GM18526 (cell line): ENCODE measurements around the gene CD19.

Source experiments
- POLR2A ChIP-seq: IDR thresholded peaks from 3 replicates; pipeline ENCODE4 v1.6.1; 2011; ENCODE audit not compliant: insufficient read length; ENCODE audit errors: extremely low read depth

The CD19 gene

DNA sequence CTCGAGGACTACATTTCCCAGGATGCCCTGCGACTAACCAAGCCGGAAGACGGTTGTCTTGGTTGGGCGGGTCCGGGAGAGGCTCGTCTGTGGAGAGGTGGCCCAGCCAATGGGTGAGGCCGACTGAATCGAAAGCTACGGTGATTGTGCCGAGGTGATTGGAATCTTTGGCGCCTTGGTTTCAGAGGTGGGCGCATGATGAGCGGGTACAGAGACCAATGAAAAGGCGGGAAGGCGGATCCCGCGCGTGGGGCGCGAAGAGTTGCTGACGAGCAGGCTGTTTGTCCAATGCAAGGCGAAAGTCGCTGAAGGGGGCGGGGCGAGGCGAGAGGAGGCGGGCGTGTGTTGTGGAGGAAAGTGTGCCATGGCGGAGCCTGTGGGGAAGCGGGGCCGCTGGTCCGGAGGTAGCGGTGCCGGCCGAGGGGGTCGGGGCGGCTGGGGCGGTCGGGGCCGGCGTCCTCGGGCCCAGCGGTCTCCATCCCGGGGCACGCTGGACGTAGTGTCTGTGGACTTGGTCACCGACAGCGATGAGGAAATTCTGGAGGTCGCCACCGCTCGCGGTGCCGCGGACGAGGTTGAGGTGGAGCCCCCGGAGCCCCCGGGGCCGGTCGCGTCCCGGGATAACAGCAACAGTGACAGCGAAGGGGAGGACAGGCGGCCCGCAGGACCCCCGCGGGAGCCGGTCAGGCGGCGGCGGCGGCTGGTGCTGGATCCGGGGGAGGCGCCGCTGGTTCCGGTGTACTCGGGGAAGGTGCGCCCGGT is 19.1 kb downstream of the CD19 start, which contains the start of gene NFATC2IP:
Gene NFATC2IP, plus strand, starts transcription at position 290 of the 762 bp plus-strand sequence. Its CDS starts 75 bp downstream, at position 365.
- TF ChIP-seq POLR2A: peak; percentile 88

DNA sequence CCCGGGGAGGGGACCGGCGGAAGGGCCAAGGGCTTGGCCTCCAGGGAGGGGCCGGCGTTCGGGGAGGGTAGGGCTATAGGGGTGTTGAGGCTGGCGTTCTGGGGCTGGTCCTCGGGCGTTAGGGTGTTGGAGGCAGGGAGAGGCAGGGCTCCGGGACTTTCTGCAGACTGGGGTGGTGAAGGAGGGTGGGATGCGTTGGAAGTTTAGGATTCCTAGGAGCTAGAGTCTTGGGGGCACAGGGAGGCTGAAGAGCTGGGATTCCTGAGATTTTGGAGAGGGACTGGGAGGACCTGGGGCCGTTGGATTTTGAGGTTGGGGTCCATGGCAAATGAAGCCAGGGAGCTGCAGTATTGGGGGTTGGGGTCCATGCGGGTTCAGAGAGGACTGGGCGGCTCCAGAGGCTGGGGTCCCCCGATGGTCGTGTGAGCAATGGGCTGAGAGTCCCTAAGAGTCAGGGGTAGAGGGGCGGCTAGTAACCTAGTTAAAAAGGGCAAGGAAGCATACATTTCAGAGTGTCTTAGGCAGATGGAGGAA is 19.7 kb downstream of the CD19 start:
- no peak for TF ChIP-seq POLR2A

DNA sequence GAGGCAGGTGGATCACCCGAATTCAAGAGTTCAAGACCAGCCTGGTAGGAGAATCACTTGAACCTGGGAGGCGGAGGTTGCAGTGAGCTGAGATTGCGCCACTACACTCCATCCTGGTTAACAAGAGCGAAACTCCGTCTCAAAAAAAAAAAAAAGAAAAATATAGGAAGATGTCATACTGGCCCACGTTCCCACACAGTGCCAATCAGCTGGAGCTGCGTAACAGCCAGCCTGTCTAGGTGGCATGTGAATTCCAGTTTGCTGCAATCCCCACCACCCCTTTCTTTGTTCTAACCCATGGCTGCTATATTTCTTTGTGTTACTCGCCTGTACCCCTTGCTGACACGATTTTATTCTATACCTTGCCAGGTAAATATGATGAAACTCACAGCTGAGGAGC is 26.4 kb downstream of the CD19 start:
- TF ChIP-seq POLR2A: no peak

DNA sequence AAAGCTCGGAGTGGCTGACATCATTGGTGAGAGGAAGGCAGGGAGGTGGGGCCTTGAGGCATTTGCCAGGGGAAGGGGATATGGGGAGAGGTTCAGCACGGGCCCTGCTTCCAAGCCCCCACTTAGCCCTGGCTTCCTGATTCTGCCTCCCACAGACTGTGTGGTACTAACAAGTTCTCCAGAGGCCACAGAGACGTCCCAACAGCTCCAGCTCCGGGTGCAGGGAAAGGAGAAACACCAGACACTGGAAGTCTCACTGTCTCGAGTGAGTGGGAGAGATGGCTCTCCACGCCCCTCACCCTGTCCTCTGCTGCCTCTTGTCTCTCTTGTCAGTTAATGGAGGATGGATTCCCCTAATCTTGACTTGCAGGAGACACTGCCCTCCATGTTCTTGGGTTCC is 27.1 kb downstream of the CD19 start:
- no peak for TF ChIP-seq POLR2A

DNA sequence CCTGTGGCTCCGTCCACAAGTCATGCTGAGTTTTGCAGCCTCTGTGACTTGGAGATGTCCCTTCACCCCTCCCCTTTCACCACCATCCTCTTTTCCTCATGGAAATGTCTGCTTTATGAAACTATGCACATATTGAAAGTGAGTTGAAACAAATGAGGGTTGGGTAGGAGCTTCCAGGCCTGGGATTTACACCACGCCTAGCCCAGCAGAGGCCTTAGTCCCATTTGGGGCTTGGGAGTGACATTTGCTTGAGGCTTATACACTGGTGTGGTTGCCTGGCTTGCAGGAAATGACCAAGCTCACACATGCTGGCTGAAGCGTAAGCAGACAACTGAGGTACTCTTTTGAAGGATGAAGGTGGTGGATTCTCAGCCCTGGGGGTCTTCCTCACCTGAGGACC is 32.3 kb downstream of the CD19 start:
- no peak for TF ChIP-seq POLR2A

DNA sequence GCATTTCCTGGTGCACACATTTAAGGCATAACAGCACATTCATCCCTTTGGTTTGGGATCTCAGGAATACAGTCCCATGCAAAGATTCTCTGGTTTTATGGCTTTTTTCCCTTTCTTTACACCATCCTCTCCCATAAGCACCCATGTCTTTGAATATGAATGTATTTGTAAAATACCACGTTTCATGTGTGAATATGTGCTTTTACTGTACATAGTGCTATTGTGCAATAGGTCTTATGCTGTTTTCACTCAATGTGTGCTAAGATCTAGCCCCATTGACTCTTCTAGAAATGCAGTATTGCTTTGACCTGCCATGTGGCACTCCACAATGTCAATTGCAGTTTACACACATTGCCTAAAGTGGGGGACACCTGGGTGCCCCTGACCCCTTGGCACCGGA is 32.7 kb downstream of the CD19 start:
- no peak for TF ChIP-seq POLR2A

DNA sequence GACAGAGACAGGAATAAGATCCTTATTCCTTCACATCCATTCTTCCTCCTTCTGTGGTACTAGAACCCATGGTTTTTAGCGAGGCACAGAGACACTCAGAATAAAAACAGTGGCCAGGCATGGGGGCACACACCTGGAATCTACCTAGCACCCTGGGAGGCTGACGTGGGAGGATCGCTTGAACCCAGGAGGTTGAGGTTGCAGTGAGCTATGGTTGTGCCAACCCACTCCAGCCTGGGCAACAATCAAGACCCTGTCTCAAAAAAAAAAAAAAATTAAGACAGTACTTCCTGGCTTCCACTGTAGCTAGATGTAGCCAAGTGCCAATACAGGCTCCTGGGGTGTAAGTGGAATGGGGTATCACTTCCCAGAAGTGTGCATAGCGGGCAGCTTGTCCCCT is 35.4 kb downstream of the CD19 start:
- TF ChIP-seq POLR2A: no peak

DNA sequence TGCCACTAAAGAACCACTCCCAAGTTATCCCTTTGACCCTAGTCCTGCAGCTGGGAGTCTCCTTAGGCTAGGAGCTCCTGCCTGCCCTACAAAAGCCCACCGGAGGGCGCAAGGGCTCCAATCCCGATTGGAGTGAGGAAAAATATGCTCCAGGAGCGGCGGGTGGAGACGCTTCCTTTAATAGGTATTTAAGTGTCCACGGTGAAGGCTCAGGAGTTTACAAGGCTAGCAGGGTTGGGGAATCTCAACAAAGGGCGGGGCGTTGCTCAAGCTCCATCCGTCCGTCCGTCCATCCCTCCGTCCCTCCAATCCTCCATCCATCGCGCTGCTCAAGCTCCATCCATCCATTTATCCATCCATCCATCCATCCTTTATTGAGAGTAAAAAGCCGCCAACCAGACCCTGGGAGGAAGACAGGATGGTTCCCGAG is 42.3 kb downstream of the CD19 start:
- TF ChIP-seq POLR2A: no peak

DNA sequence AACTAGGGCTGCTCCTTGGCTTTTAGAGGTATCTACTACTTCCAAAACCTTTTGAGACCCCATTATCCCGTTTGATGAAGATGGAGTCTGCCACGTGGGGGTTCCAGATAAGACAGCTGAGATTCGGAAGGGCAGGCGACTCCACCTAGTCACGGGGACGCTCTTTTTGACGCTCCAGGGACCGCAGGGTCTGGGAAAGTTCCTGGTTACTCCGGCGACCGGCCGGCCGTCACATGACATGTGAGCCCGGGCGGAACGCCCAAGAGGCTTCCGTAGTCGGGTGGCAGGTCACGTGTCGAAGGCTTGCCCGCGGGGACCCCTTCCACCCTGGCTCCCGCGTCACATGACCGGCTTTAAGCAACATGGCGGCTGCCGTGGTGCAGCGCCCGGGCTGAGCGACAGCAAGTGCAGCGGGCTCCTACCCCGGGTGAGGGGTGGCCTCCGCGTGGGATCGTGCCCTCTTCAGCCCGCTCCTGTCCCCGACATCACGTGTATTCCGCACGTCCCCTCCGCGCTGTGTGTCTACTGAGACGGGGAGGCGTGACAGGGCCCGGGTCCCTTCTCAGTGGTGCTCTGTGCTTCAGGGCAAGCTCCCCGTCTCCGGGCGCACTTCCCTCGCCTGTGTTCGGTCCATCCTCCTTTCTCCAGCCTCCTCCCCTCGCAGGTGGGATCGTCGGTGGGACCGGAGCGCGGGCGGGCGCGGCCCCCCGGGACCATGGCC is 42.8 kb downstream of the CD19 start, which contains the start of gene SPNS1:
Gene SPNS1, plus strand, starts transcription at position 342 of the 721 bp plus-strand sequence. Its CDS starts 374 bp downstream, at position 716.
- peak; percentile 83 for TF ChIP-seq POLR2A

DNA sequence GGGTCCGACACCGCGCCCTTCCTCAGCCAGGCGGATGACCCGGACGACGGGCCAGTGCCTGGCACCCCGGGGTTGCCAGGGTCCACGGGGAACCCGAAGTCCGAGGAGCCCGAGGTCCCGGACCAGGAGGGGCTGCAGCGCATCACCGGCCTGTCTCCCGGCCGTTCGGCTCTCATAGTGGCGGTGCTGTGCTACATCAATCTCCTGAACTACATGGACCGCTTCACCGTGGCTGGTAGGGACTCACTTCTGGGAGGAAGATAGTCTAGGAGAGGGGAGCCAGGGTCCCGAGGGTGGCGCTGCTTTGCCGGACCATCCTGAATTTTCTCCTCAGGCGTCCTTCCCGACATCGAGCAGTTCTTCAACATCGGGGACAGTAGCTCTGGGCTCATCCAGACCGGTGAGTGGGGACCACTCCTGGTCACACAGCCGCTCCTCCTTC is 43.4 kb downstream of the CD19 start:
- no peak for TF ChIP-seq POLR2A

DNA sequence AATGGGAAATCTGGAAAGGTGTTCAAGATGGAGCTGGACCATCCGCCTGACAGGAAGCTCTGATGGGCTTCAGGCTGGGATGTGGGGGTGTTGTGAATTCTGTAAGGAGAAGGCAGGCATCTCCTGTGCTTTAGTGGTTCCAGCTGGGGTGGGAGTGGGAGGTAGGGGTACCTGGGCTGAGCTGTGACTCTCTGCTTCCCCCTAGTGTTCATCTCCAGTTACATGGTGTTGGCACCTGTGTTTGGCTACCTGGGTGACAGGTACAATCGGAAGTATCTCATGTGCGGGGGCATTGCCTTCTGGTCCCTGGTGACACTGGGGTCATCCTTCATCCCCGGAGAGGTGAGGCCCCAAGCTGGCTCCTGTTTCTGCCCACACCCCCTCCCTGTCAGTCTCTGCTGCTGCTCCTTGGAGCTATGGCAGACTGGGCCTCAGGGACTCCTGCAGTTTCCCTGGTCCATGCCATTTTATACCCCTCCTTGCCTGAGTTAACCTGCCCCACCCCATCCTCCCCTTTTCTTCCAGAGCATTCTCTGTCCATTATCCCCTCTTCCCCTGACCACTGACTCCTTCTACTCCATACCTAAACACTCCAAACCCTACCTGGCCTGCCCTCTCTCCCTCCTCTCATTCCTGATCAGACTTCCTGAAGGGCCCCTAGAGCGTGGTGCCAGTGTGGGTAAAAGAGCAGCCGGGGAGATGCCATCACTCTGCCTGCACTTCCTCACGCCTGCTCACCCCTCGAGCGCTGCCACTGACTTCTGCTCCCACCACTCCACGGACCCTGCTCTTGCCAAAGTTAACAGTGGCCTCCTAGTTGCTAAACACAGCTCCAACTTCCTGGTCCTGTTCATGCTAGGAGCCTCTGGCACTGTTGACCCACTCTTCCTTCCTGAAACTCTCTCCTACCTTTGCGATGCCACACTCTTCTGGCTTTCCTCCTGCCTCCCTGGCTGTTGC is 46.2 kb downstream of the CD19 start:
- no peak for TF ChIP-seq POLR2A

DNA sequence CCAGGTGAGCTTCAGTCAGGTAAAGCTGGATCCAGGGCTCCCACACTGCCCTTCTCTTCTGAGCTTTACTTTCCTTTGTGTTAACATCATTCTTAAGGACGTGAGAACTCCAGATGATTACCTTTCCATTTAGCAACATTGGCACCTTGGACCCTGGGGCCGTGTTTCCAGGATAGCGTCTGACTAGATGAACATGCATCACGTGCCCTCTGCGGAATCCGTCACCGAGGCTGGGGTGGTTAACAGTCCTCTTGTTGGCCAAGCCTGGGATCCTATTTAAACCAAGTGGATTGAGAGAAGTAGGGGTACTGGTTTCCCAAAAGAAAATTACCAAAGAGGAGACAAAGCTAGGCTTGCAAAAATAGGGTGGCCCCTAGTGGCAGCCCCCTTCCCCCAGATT is 49.2 kb downstream of the CD19 start:
- no peak for TF ChIP-seq POLR2A

DNA sequence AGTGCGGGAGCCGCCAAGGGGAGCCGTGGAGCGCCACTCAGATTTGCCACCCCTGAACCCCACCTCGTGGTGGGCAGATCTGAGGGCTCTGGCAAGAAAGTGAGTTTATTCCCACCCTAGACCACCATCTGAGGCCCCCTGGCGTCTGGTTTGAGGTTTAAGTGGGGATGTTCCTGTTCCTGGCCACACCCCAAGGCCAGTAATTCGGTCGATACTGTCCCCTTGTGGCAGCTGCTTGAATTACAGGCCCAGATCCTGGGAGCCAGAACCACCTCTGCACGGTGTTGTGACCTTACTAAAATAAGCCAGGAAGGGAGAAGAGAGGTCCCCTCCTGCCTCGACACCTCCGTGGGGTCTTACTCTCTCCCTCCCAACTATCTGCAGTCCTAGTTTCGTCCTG is 49.7 kb downstream of the CD19 start:
- no peak for TF ChIP-seq POLR2A

DNA sequence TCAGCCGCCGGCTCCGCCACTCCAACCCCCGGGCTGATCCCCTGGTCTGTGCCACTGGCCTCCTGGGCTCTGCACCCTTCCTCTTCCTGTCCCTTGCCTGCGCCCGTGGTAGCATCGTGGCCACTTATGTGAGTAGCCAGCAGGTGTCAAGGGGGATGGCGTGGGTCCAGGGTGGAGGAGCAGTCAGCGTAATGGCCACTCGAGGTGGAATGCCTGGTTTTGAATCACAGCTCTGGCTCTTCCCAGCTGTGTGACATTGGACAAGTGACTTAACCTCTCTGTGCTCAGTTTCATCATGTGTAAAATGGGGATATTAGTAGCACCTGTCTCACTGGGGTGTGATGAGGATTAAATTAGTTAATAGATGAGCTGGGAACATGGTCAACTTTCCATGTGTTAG is 50.6 kb downstream of the CD19 start:
- no peak for TF ChIP-seq POLR2A

DNA sequence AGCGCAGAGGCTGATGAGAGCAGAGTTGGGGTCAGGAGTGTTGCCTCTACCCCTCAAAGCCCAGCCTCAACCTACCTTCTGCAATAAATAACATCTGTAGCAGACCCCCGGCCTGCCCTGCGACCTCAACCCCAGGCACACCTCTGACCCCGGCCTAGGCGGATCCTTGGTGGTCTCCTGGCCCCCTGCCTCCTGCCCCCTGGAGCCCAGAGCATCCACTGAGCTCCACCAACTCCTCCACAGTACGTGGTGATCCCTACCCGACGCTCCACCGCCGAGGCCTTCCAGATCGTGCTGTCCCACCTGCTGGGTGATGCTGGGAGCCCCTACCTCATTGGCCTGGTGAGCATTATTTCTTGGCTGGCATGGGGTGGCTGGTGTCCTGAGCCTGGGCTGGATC is 51.2 kb downstream of the CD19 start:
- no peak for TF ChIP-seq POLR2A
